Measurements from ENCODE around the gene BCL2L2. TPM values are rescaled to one million over a fixed set of nuclear protein-coding genes. Genes with fewer than 3 reads are reported as not detected.

Gene BCL2L2
- total RNA-seq, 1 experiment from 2014 or later, result 18.2 TPM

DNA sequence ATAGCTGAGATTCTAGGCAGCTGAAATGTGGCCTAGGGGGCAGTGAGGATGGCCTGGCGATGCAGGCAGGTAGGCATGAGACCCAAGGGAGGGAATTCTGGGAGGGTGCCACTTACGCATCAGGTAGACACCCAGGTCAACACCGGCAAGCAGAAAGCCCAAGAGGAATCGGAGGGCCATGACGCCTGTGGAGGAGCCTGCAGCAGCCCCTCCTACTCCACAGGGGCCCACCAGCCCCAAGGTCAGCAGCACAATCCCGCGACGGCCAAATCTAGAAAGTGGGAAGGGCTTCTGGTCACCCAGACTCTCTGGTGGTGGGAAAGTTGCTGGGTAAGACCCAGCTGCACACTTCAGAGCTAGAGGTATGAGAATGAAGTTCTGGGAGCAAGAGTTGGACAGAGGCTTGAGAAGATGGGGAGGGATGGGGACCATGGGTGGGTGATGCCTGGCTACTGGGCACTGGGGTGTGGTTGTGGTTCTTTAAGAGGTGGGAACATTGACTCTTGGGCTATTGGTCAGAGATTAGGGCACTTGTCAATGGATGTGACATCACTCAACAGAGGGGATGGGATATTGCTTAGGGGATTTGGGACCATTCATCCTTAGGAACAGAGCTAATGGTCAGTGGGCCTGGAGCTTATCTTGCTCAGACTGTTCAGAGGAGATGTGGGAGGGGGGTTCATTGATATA, 42.7 kb downstream of the BCL2L2 start (continued):
- TF ChIP-seq, protein P1, sequence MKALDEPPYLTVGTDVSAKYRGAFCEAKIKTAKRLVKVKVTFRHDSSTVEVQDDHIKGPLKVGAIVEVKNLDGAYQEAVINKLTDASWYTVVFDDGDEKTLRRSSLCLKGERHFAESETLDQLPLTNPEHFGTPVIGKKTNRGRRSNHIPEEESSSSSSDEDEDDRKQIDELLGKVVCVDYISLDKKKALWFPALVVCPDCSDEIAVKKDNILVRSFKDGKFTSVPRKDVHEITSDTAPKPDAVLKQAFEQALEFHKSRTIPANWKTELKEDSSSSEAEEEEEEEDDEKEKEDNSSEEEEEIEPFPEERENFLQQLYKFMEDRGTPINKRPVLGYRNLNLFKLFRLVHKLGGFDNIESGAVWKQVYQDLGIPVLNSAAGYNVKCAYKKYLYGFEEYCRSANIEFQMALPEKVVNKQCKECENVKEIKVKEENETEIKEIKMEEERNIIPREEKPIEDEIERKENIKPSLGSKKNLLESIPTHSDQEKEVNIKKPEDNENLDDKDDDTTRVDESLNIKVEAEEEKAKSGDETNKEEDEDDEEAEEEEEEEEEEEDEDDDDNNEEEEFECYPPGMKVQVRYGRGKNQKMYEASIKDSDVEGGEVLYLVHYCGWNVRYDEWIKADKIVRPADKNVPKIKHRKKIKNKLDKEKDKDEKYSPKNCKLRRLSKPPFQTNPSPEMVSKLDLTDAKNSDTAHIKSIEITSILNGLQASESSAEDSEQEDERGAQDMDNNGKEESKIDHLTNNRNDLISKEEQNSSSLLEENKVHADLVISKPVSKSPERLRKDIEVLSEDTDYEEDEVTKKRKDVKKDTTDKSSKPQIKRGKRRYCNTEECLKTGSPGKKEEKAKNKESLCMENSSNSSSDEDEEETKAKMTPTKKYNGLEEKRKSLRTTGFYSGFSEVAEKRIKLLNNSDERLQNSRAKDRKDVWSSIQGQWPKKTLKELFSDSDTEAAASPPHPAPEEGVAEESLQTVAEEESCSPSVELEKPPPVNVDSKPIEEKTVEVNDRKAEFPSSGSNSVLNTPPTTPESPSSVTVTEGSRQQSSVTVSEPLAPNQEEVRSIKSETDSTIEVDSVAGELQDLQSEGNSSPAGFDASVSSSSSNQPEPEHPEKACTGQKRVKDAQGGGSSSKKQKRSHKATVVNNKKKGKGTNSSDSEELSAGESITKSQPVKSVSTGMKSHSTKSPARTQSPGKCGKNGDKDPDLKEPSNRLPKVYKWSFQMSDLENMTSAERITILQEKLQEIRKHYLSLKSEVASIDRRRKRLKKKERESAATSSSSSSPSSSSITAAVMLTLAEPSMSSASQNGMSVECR (CRISPR knock-in tag; IDR thresholded peaks at IDR 0.05; ENCODE audit: borderline replicate concordance), result no peak
- TF ChIP-seq ATF1 (CRISPR knock-in tag; IDR thresholded peaks at IDR 0.05) (no peak), ZNF219 (CRISPR knock-in tag; IDR thresholded peaks at IDR 0.05; ENCODE audit: borderline replicate concordance) (no peak), CREB1 (CRISPR knock-in tag; IDR thresholded peaks at IDR 0.05) (no peak), ZNF423 (CRISPR knock-in tag; IDR thresholded peaks at IDR 0.05) (no peak), MYBL2 (CRISPR knock-in tag; IDR thresholded peaks at IDR 0.05) (no peak), ZNF263 (CRISPR knock-in tag; IDR thresholded peaks at IDR 0.05; ENCODE audit: low read depth) (no peak), FOXJ3 (CRISPR knock-in tag; IDR thresholded peaks at IDR 0.05; ENCODE audit: borderline replicate concordance) (no peak)
- TF ChIP-seq, protein P2, sequence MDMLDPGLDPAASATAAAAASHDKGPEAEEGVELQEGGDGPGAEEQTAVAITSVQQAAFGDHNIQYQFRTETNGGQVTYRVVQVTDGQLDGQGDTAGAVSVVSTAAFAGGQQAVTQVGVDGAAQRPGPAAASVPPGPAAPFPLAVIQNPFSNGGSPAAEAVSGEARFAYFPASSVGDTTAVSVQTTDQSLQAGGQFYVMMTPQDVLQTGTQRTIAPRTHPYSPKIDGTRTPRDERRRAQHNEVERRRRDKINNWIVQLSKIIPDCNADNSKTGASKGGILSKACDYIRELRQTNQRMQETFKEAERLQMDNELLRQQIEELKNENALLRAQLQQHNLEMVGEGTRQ (CRISPR knock-in tag; IDR thresholded peaks at IDR 0.05), result no peak

DNA sequence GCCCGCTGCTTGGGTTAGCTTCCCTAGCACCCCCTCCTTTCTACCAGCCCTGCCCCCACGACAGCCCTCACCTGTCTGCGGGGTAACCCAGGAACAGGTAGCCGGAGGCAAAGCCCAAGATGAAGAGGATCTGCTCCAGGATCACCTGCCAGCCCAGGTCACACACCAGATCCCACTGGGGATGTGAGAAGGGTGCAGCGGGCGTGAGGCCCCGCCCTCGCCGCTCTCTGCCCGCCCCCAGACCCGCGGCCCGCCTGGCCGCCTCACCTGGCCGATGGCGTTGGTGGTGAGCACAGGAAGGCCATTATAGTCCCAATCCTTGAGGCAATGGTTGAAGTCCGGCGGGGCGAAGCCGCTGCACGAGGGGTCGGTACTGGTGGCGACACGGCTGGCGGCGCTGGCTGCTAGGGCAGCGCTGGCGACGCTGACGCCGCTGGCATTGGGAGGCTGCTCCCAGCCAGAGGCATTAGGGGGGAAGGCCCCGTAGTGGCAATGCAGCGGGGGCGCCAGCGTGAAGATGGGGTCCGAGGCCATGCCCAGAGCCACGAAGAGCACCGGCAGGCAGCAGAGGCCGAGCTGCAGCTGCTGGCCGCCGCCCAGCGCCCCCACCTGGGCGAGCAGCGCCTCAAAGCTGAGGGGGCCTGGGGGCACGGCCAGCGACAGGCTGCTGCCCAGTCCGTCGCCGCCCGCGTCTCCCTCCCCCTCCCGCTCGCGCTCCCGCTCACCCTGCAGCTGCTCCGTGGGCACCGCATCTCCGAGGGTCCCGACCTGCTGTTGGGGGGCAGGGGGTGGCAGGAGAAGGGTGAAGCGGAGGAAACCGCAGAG, 45.3 kb downstream of the BCL2L2 start:
- POLR2A ChIA-PET, result interaction anchor here (0.9 to 3.1 kb wide), 9 partner anchors 9 to 208 kb away, joined by 3 to 17 read pairs (median 3); partner anchors contain the start of gene PABPN1
- TF ChIP-seq ZNF281 (CRISPR knock-in tag; IDR thresholded peaks at IDR 0.05) (no peak), CTCF (IDR thresholded peaks at IDR 0.05) (no peak), ZNF671 (CRISPR knock-in tag; IDR thresholded peaks at IDR 0.05) (no peak), FOXP1 (CRISPR knock-in tag; IDR thresholded peaks at IDR 0.05; ENCODE audit: borderline replicate concordance) (peak; percentile 70; the same call in 1 of the 2 replicates), KAT7 (CRISPR knock-in tag; IDR thresholded peaks at IDR 0.05; ENCODE audit: borderline replicate concordance) (no peak; the same call in 1 of the 2 replicates), TEAD1 (CRISPR knock-in tag; IDR thresholded peaks at IDR 0.05) (no peak), ZBTB21 (CRISPR knock-in tag; IDR thresholded peaks at IDR 0.05; ENCODE audit: borderline replicate concordance) (no peak), NFYB (CRISPR knock-in tag; conservative IDR thresholded peaks at IDR 0.05; ENCODE audit: low read depth) (no peak), ZNF263 (CRISPR knock-in tag; IDR thresholded peaks at IDR 0.05; ENCODE audit: low read depth) (no peak), HMGXB4 (CRISPR knock-in tag; IDR thresholded peaks at IDR 0.05) (peak; percentile 96), EMX1 (CRISPR knock-in tag; IDR thresholded peaks at IDR 0.05) (no peak)
- TF ChIP-seq, protein P3, sequence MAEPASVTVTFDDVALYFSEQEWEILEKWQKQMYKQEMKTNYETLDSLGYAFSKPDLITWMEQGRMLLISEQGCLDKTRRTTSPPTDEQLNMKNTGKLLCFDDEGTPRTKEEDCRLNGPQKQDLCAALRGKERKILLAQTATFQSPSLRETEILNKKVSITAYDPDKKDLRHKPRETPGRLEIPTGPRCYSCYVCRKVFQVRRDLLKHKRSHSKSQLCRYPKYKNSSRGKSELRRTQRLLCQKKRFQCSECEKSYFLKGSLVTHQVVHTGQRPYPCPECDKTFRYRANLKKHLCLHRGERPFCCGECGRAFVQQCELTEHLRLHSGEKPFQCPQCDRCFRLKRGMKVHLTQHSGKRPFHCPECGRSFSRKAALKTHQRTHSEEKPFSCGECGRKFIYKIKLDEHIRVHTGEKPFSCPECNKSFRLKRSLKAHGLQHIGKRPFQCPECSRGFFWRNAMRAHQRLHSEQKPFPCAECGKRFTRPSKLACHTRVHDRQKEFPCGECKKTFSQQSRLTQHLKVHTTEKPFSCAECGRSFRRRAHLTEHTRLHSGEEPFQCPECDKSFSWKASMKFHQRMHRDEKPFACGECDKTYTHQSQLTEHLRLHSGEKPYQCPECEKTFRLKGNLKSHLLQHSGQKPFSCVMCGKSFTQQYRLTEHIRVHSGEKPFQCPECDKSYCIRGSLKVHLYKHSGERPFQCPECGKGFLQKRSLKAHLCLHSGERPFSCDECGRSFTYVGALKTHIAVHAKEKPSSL (CRISPR knock-in tag; conservative IDR thresholded peaks at IDR 0.05), result no peak

More for the DNA sequence above, 45.3 kb downstream of the BCL2L2 start:
- peak; percentile 49 for ATAC-seq
- Mint-ChIP-seq H3K36me3 (peaks cover 16% of the 10 kb centered on the region), H3K9me3 (no peaks in the 10 kb centered on the region), H3K27ac (no peak overlapping the region), H3K4me3 (peak overlapping the region; percentile 63), H3K27me3 (ENCODE audit: low read depth) (peaks cover 43% of the 10 kb centered on the region), H3K4me1 (peaks cover 11% of the 10 kb centered on the region)
- CTCF ChIA-PET, result interaction anchor here (0.8 to 5.4 kb wide), 19 partner anchors 8 to 283 kb away, joined by 3 to 73 read pairs (median 5); partner anchors contain the start of genes BCL2L2, CMTM5, EFS and PABPN1
- peak; percentile 54 for DNase-seq (ENCODE audit: low spot score)

Data from WTC11 (cell line).